Esophagus squamous epithelium (tissue), 4 donors: Measurements from ENCODE around the gene FNDC3B.

ENCODE experiments used
- POLR2A ChIP-seq, 4 donors: fragments of 450-650 bp; IDR thresholded peaks; one replicate each; pipeline ENCODE4 v1.6.1; 2017; ENCODE audit warnings: antibody characterized with exemption in 4 of 4, mild to moderate bottlenecking in 4 of 4, moderate library complexity in 3 of 4
- TF ChIP-seq, protein P1 (sequence below), 6 experiments: fragments of 450-650 bp in 4 of 6; fragments of 200-600 bp in 2 of 6; sonication (generic) in 2 of 6; IDR thresholded peaks; one replicate each; pipeline ENCODE4 v1.5.1; 2016 to 2019; ENCODE audit warnings: antibody characterized with exemption in 6 of 6, mild to moderate bottlenecking in 4 of 6, moderate library complexity in 4 of 6

DNA sequence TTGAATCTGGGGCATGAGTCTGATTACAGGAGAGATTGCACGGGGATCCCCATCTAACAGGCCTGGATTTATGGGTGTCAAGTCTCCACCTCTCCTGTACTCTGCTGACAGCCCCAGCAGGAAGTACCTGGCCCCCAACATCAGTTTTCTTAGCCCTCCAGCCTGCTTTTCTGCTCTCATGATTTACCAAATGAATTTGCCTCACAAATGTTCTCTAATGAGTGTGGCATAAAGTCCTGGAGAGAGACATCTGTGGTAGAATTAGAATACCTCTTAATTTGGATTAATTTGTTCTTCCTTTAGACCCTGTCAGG, 60.1 kb downstream of the FNDC3B start:
- TF ChIP-seq, protein P1, sequence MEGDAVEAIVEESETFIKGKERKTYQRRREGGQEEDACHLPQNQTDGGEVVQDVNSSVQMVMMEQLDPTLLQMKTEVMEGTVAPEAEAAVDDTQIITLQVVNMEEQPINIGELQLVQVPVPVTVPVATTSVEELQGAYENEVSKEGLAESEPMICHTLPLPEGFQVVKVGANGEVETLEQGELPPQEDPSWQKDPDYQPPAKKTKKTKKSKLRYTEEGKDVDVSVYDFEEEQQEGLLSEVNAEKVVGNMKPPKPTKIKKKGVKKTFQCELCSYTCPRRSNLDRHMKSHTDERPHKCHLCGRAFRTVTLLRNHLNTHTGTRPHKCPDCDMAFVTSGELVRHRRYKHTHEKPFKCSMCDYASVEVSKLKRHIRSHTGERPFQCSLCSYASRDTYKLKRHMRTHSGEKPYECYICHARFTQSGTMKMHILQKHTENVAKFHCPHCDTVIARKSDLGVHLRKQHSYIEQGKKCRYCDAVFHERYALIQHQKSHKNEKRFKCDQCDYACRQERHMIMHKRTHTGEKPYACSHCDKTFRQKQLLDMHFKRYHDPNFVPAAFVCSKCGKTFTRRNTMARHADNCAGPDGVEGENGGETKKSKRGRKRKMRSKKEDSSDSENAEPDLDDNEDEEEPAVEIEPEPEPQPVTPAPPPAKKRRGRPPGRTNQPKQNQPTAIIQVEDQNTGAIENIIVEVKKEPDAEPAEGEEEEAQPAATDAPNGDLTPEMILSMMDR (IDR thresholded peaks at IDR 0.05), result no peak
- TF ChIP-seq POLR2A (IDR thresholded peaks at IDR 0.05), result no peak
